Measurements from ENCODE around the gene SHLD1. TPM values are rescaled to one million over a fixed set of nuclear protein-coding genes. Genes with fewer than 3 reads are reported as not detected.

Gene SHLD1
- total RNA-seq, 1 donor from 2014 or later = 10.0 TPM

GRCh38 chr20:5895626-5896025 is 145.4 kb downstream of the SHLD1 start:
- H3K9me3 Mint-ChIP-seq = peaks cover 4% of the 10 kb centered on the region
- peaks cover 48% of the 10 kb centered on the region for H3K27me3 Mint-ChIP-seq (ENCODE audit: low read depth)
- H3K27ac Mint-ChIP-seq = no peak overlapping the region
- H3K4me3 Mint-ChIP-seq = no peak overlapping the region
- TF ChIP-seq CTCF (IDR thresholded peaks at IDR 0.05; ENCODE audit: unreplicated experiment) = no peak
- no peak for DNase-seq (ENCODE audit: low spot score in 2 of 2, unreplicated experiment in 2 of 2)
- no peaks in the 10 kb centered on the region for H3K36me3 Mint-ChIP-seq
- H3K4me1 Mint-ChIP-seq = peaks cover 5% of the 10 kb centered on the region

GRCh38 chr20:5899444-5899843 is 149.2 kb downstream of the SHLD1 start:
- Mint-ChIP-seq H3K4me3 (no peak overlapping the region), H3K9me3 (peaks cover 4% of the 10 kb centered on the region), H3K27ac (no peak overlapping the region), H3K4me1 (no peaks in the 10 kb centered on the region), H3K27me3 (ENCODE audit: low read depth) (peaks cover 67% of the 10 kb centered on the region), H3K36me3 (no peaks in the 10 kb centered on the region)
- no peak for DNase-seq (ENCODE audit: low spot score in 2 of 2, unreplicated experiment in 2 of 2)
- TF ChIP-seq CTCF (IDR thresholded peaks at IDR 0.05; ENCODE audit: unreplicated experiment) = no peak

GRCh38 chr20:5900908-5901307 is 150.7 kb downstream of the SHLD1 start:
- Mint-ChIP-seq H3K4me1 (no peaks in the 10 kb centered on the region), H3K27me3 (ENCODE audit: low read depth) (peaks cover 70% of the 10 kb centered on the region), H3K36me3 (no peaks in the 10 kb centered on the region), H3K4me3 (no peak overlapping the region), H3K27ac (no peak overlapping the region), H3K9me3 (peaks cover 4% of the 10 kb centered on the region)
- no peak for DNase-seq (ENCODE audit: low spot score in 2 of 2, unreplicated experiment in 2 of 2)
- TF ChIP-seq CTCF (IDR thresholded peaks at IDR 0.05; ENCODE audit: unreplicated experiment) = no peak

- DNase-seq (ENCODE audit: low spot score in 2 of 2, unreplicated experiment in 2 of 2) = no peak
- Mint-ChIP-seq H3K4me1 (peaks cover 5% of the 10 kb centered on the region), H3K27me3 (ENCODE audit: low read depth) (peaks cover 86% of the 10 kb centered on the region), H3K27ac (no peak overlapping the region), H3K9me3 (no peaks in the 10 kb centered on the region), H3K36me3 (no peaks in the 10 kb centered on the region), H3K4me3 (no peak overlapping the region)
- no peak for TF ChIP-seq CTCF (IDR thresholded peaks at IDR 0.05; ENCODE audit: unreplicated experiment)
These were observed 158.8 kb downstream of the SHLD1 start for GRCh38 chr20:5908981-5909380.

- H3K27ac Mint-ChIP-seq = no peak overlapping the region
- H3K4me3 Mint-ChIP-seq = peak overlapping the region; percentile 70
- DNase-seq (ENCODE audit: low spot score in 2 of 2, unreplicated experiment in 2 of 2) = no peak
- peaks cover 5% of the 10 kb centered on the region for H3K4me1 Mint-ChIP-seq
- no peaks in the 10 kb centered on the region for H3K36me3 Mint-ChIP-seq
- TF ChIP-seq CTCF (IDR thresholded peaks at IDR 0.05; ENCODE audit: unreplicated experiment) = no peak
- H3K9me3 Mint-ChIP-seq = no peaks in the 10 kb centered on the region
- H3K27me3 Mint-ChIP-seq (ENCODE audit: low read depth) = peaks cover 84% of the 10 kb centered on the region
These were observed 160.0 kb downstream of the SHLD1 start for GRCh38 chr20:5910186-5910585.

GRCh38 chr20:5913166-5913565 is 163.0 kb downstream of the SHLD1 start:
- Mint-ChIP-seq H3K27ac (no peak overlapping the region), H3K36me3 (no peaks in the 10 kb centered on the region), H3K4me3 (no peak overlapping the region), H3K27me3 (ENCODE audit: low read depth) (peaks cover 67% of the 10 kb centered on the region), H3K9me3 (no peaks in the 10 kb centered on the region), H3K4me1 (peaks cover 5% of the 10 kb centered on the region)
- no peak for TF ChIP-seq CTCF (IDR thresholded peaks at IDR 0.05; ENCODE audit: unreplicated experiment)
- no peak for DNase-seq (ENCODE audit: low spot score in 2 of 2, unreplicated experiment in 2 of 2)

All from mesothelial cell of epicardium (in vitro differentiated cells).